Loucy (cell line): ENCODE measurements around the gene CDK9.

Experiments used
- CTCF ChIP-seq: fragments of 200-600 bp; sonication (generic); conservative IDR thresholded peaks from 2 replicates; pipeline ENCODE4 v1.5.1; 2014; ENCODE audit warnings: mild to moderate bottlenecking, antibody characterized with exemption, low read length
- EZH2phosphoT487 ChIP-seq: fragments of 200-600 bp; IDR thresholded peaks from 2 replicates; pipeline ENCODE4 v1.6.1; 2018; ENCODE audit warnings: antibody characterized with exemption, mild to moderate bottlenecking, moderate library complexity, borderline replicate concordance

- TF ChIP-seq CTCF (no peak), EZH2phosphoT487 (no peak)
Observed at GRCh38 chr9:127761491-127761956, 24.3 kb upstream of the CDK9 start.
